ENCODE data around the gene ARHGAP45. TPM values are rescaled to one million over a fixed set of nuclear protein-coding genes. Genes with fewer than 3 reads are reported as not detected.

ARHGAP45 gene
- total and polyA plus RNA-seq, 9 of the 15 experiments (the other 6 are each of a cell fraction or from before 2014, with no cell fraction given): 0.08 to 22.1 (median 4.2) TPM

DNA sequence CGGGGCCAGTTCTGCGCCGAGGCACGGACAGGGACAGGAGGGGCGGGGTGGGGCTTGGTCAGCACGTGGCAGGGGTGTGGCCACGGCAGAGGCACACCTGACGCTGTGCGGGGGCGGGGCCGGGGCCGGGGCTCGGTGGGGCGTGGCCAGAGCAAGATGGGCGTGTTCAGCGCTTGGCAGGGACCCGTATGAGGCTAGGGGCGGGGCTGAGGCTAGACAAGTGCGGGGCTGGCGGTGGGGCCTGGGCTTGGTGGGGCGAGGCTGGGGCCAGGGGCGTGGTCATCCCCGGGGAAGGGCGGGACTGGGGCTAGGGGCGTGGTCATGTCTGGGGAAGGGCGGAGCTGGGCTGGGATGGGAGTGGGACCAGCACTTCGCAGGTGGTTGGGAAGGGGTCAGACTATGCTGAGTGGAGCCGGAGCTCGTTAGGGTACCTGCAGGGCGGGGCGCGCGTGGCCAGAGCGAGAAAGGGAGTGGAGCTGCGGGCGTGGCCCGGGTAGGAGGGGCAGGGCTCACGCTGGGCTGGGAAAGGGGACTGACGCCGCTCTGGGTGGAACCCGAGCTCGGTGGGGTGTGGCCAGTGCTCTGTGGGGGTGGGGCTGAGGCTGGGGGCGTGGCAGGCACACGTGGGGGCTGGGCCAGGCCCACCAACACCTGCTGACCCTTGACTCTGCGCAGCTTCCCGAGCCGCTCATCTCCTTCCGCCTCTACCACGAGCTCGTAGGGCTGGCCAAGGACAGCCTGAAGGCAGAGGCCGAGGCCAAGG, 15.4 kb downstream of the ARHGAP45 start (continued):
- TF ChIP-seq, protein P1, sequence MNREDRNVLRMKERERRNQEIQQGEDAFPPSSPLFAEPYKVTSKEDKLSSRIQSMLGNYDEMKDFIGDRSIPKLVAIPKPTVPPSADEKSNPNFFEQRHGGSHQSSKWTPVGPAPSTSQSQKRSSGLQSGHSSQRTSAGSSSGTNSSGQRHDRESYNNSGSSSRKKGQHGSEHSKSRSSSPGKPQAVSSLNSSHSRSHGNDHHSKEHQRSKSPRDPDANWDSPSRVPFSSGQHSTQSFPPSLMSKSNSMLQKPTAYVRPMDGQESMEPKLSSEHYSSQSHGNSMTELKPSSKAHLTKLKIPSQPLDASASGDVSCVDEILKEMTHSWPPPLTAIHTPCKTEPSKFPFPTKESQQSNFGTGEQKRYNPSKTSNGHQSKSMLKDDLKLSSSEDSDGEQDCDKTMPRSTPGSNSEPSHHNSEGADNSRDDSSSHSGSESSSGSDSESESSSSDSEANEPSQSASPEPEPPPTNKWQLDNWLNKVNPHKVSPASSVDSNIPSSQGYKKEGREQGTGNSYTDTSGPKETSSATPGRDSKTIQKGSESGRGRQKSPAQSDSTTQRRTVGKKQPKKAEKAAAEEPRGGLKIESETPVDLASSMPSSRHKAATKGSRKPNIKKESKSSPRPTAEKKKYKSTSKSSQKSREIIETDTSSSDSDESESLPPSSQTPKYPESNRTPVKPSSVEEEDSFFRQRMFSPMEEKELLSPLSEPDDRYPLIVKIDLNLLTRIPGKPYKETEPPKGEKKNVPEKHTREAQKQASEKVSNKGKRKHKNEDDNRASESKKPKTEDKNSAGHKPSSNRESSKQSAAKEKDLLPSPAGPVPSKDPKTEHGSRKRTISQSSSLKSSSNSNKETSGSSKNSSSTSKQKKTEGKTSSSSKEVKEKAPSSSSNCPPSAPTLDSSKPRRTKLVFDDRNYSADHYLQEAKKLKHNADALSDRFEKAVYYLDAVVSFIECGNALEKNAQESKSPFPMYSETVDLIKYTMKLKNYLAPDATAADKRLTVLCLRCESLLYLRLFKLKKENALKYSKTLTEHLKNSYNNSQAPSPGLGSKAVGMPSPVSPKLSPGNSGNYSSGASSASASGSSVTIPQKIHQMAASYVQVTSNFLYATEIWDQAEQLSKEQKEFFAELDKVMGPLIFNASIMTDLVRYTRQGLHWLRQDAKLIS (CRISPR knock-in tag; IDR thresholded peaks at IDR 0.05): no peak
- TF ChIP-seq ARHGAP35 (IDR thresholded peaks at IDR 0.05; ENCODE audit: partially characterized antibody) (no peak), CCNT2 (IDR thresholded peaks at IDR 0.05; ENCODE audit: borderline replicate concordance, extremely low read depth, insufficient read length, low read depth, low read length) (peak; percentile 48), ID3 (CRISPR knock-in tag; IDR thresholded peaks at IDR 0.05) (no peak), ID3 (tag; IDR thresholded peaks at IDR 0.05) (no peak), ETV5 (CRISPR knock-in tag; IDR thresholded peaks at IDR 0.05; ENCODE audit: low read depth) (0 out of 2 replicates have a peak, but pooled peaks have one; percentile 35), FOXK2 (conservative IDR thresholded peaks at IDR 0.05 in 1 of 2, IDR thresholded peaks at IDR 0.05 in 1 of 2; ENCODE audit: low read depth in 2 of 2) (peak in 1 of 2 experiments; percentile 19; a peak in 1 of 4 replicates), ZNF586 (CRISPR knock-in tag; conservative IDR thresholded peaks at IDR 0.05) (no peak), ETS1 (conservative IDR thresholded peaks at IDR 0.05; ENCODE audit: control insufficient read depth, low read depth, low read length) (peak; percentile 83), ARID3B (CRISPR knock-in tag; IDR thresholded peaks at IDR 0.05; ENCODE audit: borderline replicate concordance) (no peak), KDM4B (IDR thresholded peaks at IDR 0.05; ENCODE audit: borderline replicate concordance in 2 of 2, low read depth in 1 of 2) (no peak), ATF1 (CRISPR knock-in tag; IDR thresholded peaks at IDR 0.05) (no peak), ATF1 (tag; IDR thresholded peaks at IDR 0.05) (peak; percentile 40; the same call in 1 of the 2 replicates), SP1 (CRISPR knock-in tag; IDR thresholded peaks at IDR 0.05) (peak; percentile 96), BHLHE40 (IDR thresholded peaks at IDR 0.05; ENCODE audit: low read length) (peak; percentile 93), SAP30 (IDR thresholded peaks at IDR 0.05; ENCODE audit: borderline replicate concordance, insufficient read depth, low read depth, low read length, poor library complexity, severe bottlenecking) (peak; percentile 92), NR3C1 (CRISPR knock-in tag; IDR thresholded peaks at IDR 0.05) (no peak), SIN3A (IDR thresholded peaks at IDR 0.05; ENCODE audit: borderline replicate concordance in 2 of 2, control insufficient read depth in 1 of 2, low read depth in 2 of 2, low read length in 2 of 2) (peak; percentile 90 to 95; a peak in 3 of 4 replicates), MTA3 (IDR thresholded peaks at IDR 0.05; ENCODE audit: borderline replicate concordance) (no peak), HCFC1 (IDR thresholded peaks at IDR 0.05; ENCODE audit: low read depth, low read length) (no peak)
